ENCODE results near the gene CHAC2. TPM values are rescaled to one million over a fixed set of nuclear protein-coding genes. Genes with fewer than 3 reads are reported as not detected.
A peak's percentile ranks its signal among the peaks of the same experiment; 100 is the strongest.

Gene CHAC2
- total and polyA plus RNA-seq, 9 of the 15 experiments (the other 6 are each of a cell fraction or from before 2014, with no cell fraction given) = 9.8 to 35.6 (median 18.2) TPM

- TF ChIP-seq MYC (IDR thresholded peaks at IDR 0.05; ENCODE audit: low read depth, low read length) = no peak
- no peak for TF ChIP-seq MYC (CRISPR knock-in tag; IDR thresholded peaks at IDR 0.05; ENCODE audit: borderline replicate concordance, low read depth)
- TF ChIP-seq ZBTB7A (IDR thresholded peaks at IDR 0.05; ENCODE audit: borderline replicate concordance, control insufficient read depth, low read depth, low read length) = no peak
Measured at GRCh38 chr2:53739032-53739431, 28.6 kb upstream of the CHAC2 start (continued).

DNA sequence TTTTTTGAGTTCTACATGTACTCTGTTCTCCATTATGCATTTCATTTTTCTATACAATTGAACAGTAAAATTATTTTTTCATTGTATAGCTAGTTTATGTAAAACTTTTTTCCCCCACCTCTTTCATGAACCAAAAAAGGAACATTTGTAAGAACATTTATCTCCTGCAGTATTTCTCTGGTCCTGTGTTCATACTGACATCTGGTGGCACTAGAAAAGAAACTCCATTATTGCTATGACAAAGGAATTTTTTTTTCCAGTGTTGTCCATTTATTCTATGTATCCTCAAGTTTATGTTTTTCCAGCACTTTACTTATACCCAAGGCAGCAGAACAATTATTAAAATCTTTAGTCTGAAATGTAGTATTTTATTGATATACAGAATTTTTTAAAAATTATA, 27.4 kb upstream of the CHAC2 start:
- Histone ChIP-seq H3K27ac (ENCODE audit: extremely low read depth, low read depth, low read length) (no peak overlapping the region), H3K4me2 (ENCODE audit: insufficient read depth, low read length) (no peak overlapping the region), H3K9me1 (ENCODE audit: control insufficient read depth, insufficient read depth, low read length) (no peaks in the 10 kb centered on the region), H3K79me2 (ENCODE audit: control insufficient read depth, insufficient read depth, low read length) (no peaks in the 10 kb centered on the region), H3K4me3 (no peak overlapping the region), H2AFZ (ENCODE audit: low read depth, low read length) (no peak overlapping the region), H4K20me1 (replicated peaks; ENCODE audit: control insufficient read depth, insufficient read depth, low read length) (no peaks in the 10 kb centered on the region), H3K36me3 (ENCODE audit: control insufficient read depth, insufficient read depth, low read length) (no peaks in the 10 kb centered on the region; the same call in 2 of the 3 replicates), H3K9ac (ENCODE audit: insufficient read depth in 1 of 2, low read depth in 2 of 2, low read length in 2 of 2) (no peak overlapping the region), H3K4me1 (replicated peaks in 1 of 2; ENCODE audit: control insufficient read depth in 2 of 2, insufficient read depth in 2 of 2, low read length in 2 of 2) (no peaks in the 10 kb centered on the region), H3K27me3 (ENCODE audit: control insufficient read depth in 2 of 2, insufficient read depth in 2 of 2, low read length in 2 of 2) (no peaks in the 10 kb centered on the region), H3K9me3 (replicated peaks; ENCODE audit: control insufficient read depth, insufficient read depth, low read depth, low read length) (no peaks in the 10 kb centered on the region)
- peak; percentile 34 to 64; a peak in 3 of 4 replicates for TF ChIP-seq RAD21 (CRISPR knock-in tag; conservative IDR thresholded peaks at IDR 0.05 in 1 of 2, IDR thresholded peaks at IDR 0.05 in 1 of 2)
- peak in 2 of 3 experiments; percentile 18 to 58; a peak in 3 of 6 replicates for TF ChIP-seq CTCF (IDR thresholded peaks at IDR 0.05 in 2 of 3, conservative IDR thresholded peaks at IDR 0.05 in 1 of 3; ENCODE audit: insufficient read depth in 2 of 3, low read depth in 1 of 3, low read length in 3 of 3)
- no peak for TF ChIP-seq ETV5 (CRISPR knock-in tag; IDR thresholded peaks at IDR 0.05; ENCODE audit: low read depth)
- TF ChIP-seq ZNF384 (IDR thresholded peaks at IDR 0.05; ENCODE audit: low read depth, low read length) = peak; percentile 21; the same call in 1 of the 2 replicates
- TF ChIP-seq TSHZ1 (CRISPR knock-in tag; IDR thresholded peaks at IDR 0.05) = no peak
- 0 out of 2 replicates have a peak, but pooled peaks have one; percentile 15 for TF ChIP-seq SMC3 (conservative IDR thresholded peaks at IDR 0.05; ENCODE audit: insufficient read depth, low read depth, low read length)
- CTCF ChIA-PET (ENCODE audit: low intra/inter-chr PET ratio) = interaction anchor here (0.6 kb wide), 1 partner anchor 27 kb away, joined by 3 read pairs; no protein-coding TSS in a partner anchor
- no TSS peak for BruUV-seq (replicated peaks)
- FAIRE-seq (peak; percentile 19), DNase-seq (ENCODE audit: extremely low read depth in 1 of 4, low spot score in 3 of 4) (peak in 2 of 4 experiments; percentile 14 to 32), ATAC-seq (peak; percentile 36; the same call in 1 of the 3 replicates)
- in situ Hi-C loops (cut with MboI) (no loop called here), intact Hi-C loops (cut with micrococcal nuclease) (no loop called here)
- POLR2A ChIA-PET = no interaction called here

Measured in K562 (cell line).